H9 (cell line): ENCODE results near the gene QSOX2. TPM values are rescaled to one million over a fixed set of nuclear protein-coding genes. Genes with fewer than 3 reads are reported as not detected.

ENCODE experiments used
- DNase-seq: peaks from one replicate; pipeline ENCODE4 v3.0.0-alpha.2; 2017
- H2AFZ ChIP-seq: one replicate; pipeline ENCODE4 v1.6.1; 2013; ENCODE audit warnings: mild to moderate bottlenecking, low read length, control low read depth, moderate library complexity
- H2AK5ac ChIP-seq: 2 replicates; pipeline ENCODE4 v1.6.1; 2013; ENCODE audit warnings: low read length, control low read depth, mixed read lengths; ENCODE audit not compliant: insufficient read length
- H2BK120ac ChIP-seq: one replicate; pipeline ENCODE4 v1.6.1; 2013; ENCODE audit warnings: low read depth, mild to moderate bottlenecking, low read length, control low read depth, inconsistent platforms; ENCODE audit not compliant: poor library complexity, severe bottlenecking
- H2BK12ac ChIP-seq: 2 replicates; pipeline ENCODE4 v1.6.1; 2013; ENCODE audit warnings: low read length, control low read depth, mixed read lengths, low read depth; ENCODE audit not compliant: insufficient read length
- H2BK15ac ChIP-seq: 2 replicates; pipeline ENCODE4 v1.6.1; 2013; ENCODE audit warnings: low read depth, low read length, control low read depth
- H2BK20ac ChIP-seq: one replicate; pipeline ENCODE4 v1.6.1; 2013; ENCODE audit warnings: low read depth, mild to moderate bottlenecking, low read length, control low read depth, inconsistent platforms; ENCODE audit not compliant: poor library complexity, severe bottlenecking
- H2BK5ac ChIP-seq: 2 replicates; pipeline ENCODE4 v1.6.1; 2013; ENCODE audit warnings: low read length, control low read depth, mixed read lengths; ENCODE audit not compliant: insufficient read length
- H3K14ac ChIP-seq: 2 replicates; pipeline ENCODE4 v1.6.1; 2013; ENCODE audit warnings: low read length, control low read depth; ENCODE audit not compliant: insufficient read depth
- H3K18ac ChIP-seq: 2 replicates; pipeline ENCODE4 v1.6.1; 2013; ENCODE audit warnings: low read depth, mild to moderate bottlenecking, mixed read lengths, low read length, control low read depth; ENCODE audit not compliant: insufficient read length
- H3K23ac ChIP-seq: 2 replicates; pipeline ENCODE4 v1.6.1; 2013; ENCODE audit warnings: low read length, control low read depth, mixed read lengths, low read depth; ENCODE audit not compliant: insufficient read length
- H3K23me2 ChIP-seq: 2 replicates; pipeline ENCODE4 v1.6.1; 2013; ENCODE audit warnings: low read depth, mild to moderate bottlenecking, mixed read lengths, low read length, control low read depth; ENCODE audit not compliant: insufficient read length, poor library complexity, severe bottlenecking
- H3K27ac ChIP-seq: 2 replicates; pipeline ENCODE4 v1.5.1; 2013; ENCODE audit warnings: low read length, control low read depth, mixed read lengths, low read depth; ENCODE audit not compliant: insufficient read length
- H3K27me3 ChIP-seq: 2 replicates; pipeline ENCODE4 v1.6.1; 2013; ENCODE audit warnings: low read length, control low read depth, inconsistent platforms; ENCODE audit not compliant: insufficient read depth
- H3K4ac ChIP-seq: 2 replicates; pipeline ENCODE4 v1.6.1; 2013; ENCODE audit warnings: low read depth, mild to moderate bottlenecking, control low read depth, inconsistent platforms, low read length, moderate library complexity
- H3K4me1 ChIP-seq: 2 replicates; pipeline ENCODE4 v1.6.1; 2013; ENCODE audit warnings: low read length, control low read depth, inconsistent platforms; ENCODE audit not compliant: insufficient read depth
- H3K4me2 ChIP-seq: 2 replicates; pipeline ENCODE4 v1.6.1; 2013; ENCODE audit warnings: low read length, control low read depth, mixed read lengths; ENCODE audit not compliant: insufficient read length, insufficient read depth
- H3K56ac ChIP-seq: 2 replicates; pipeline ENCODE4 v1.6.1; 2013; ENCODE audit warnings: low read depth, mild to moderate bottlenecking, mixed read lengths, low read length, control low read depth; ENCODE audit not compliant: insufficient read length
- H3K79me1 ChIP-seq: 2 replicates; pipeline ENCODE4 v1.6.1; 2013; ENCODE audit warnings: low read depth, mild to moderate bottlenecking, moderate library complexity, low read length, control low read depth, inconsistent platforms; ENCODE audit not compliant: insufficient read depth, poor library complexity, severe bottlenecking
- H3K79me2 ChIP-seq: 2 replicates; pipeline ENCODE4 v1.6.1; 2013; ENCODE audit warnings: low read length, control low read depth, inconsistent platforms; ENCODE audit not compliant: insufficient read depth
- H3K9ac ChIP-seq: 2 replicates; pipeline ENCODE4 v1.6.1; 2013; ENCODE audit warnings: low read length, control low read depth, mixed read lengths; ENCODE audit not compliant: insufficient read length; ENCODE audit errors: extremely low read depth
- H3K9me3 ChIP-seq: one replicate; pipeline ENCODE4 v1.6.1; 2013; ENCODE audit warnings: low read depth, low read length, inconsistent platforms; ENCODE audit not compliant: control insufficient read depth
- H3T11ph ChIP-seq: one replicate; pipeline ENCODE4 v1.6.1; 2013; ENCODE audit warnings: mild to moderate bottlenecking, low read length, control low read depth, inconsistent platforms
- H4K20me1 ChIP-seq: one replicate; pipeline ENCODE4 v1.6.1; 2013; ENCODE audit not compliant: control insufficient read depth, insufficient read length, insufficient read depth
- H4K5ac ChIP-seq: 2 replicates; pipeline ENCODE4 v1.6.1; 2013; ENCODE audit warnings: low read depth, mild to moderate bottlenecking, mixed read lengths, low read length, control low read depth; ENCODE audit not compliant: insufficient read length
- H4K8ac ChIP-seq: replicated peaks from 2 replicates; pipeline ENCODE4 v1.6.1; 2013; ENCODE audit warnings: low read length, control low read depth, mixed read lengths, low read depth; ENCODE audit not compliant: insufficient read length
- H4K91ac ChIP-seq: 2 replicates; pipeline ENCODE4 v1.6.1; 2013; ENCODE audit warnings: low read depth, mild to moderate bottlenecking, moderate library complexity, mixed read lengths, low read length, control low read depth; ENCODE audit not compliant: insufficient read length
- H3K27ac Mint-ChIP-seq, 3 experiments: 2 replicates in 2 of 3; 3 replicates in 1 of 3; pipeline ENCODE4 v1.8.0; 2020 to 2021; ENCODE audit warnings: mixed read lengths in 3 of 3, mild to moderate bottlenecking in 1 of 3, moderate library complexity in 1 of 3
- H3K27me3 Mint-ChIP-seq: 2 replicates; pipeline ENCODE4 v1.8.0; 2021; ENCODE audit warnings: low read depth, mild to moderate bottlenecking, moderate library complexity, mixed read lengths
- H3K36me3 Mint-ChIP-seq, 3 experiments: 2 replicates in 2 of 3; 3 replicates in 1 of 3; pipeline ENCODE4 v1.8.0; 2020 to 2021; ENCODE audit warnings: low read depth in 3 of 3, mixed read lengths in 3 of 3; ENCODE audit not compliant: insufficient read depth in 1 of 3
- H3K4me1 Mint-ChIP-seq, 2 experiments: 2 replicates each; pipeline ENCODE4 v1.8.0; 2020; ENCODE audit warnings: mixed read lengths in 2 of 2
- H3K4me3 Mint-ChIP-seq, 2 experiments: 2 replicates in 1 of 2; 3 replicates in 1 of 2; pipeline ENCODE4 v1.8.0; 2020 to 2021; ENCODE audit warnings: mild to moderate bottlenecking in 2 of 2, mixed read lengths in 2 of 2, moderate library complexity in 1 of 2
- H3K9me3 Mint-ChIP-seq, 2 experiments: 2 replicates in 1 of 2; 3 replicates in 1 of 2; pipeline ENCODE4 v1.8.0; 2020; ENCODE audit warnings: mild to moderate bottlenecking in 2 of 2, mixed read lengths in 2 of 2, moderate library complexity in 1 of 2
- CTCF ChIP-seq: fragments of 200-600 bp; sonication (generic); conservative IDR thresholded peaks from 3 replicates; pipeline ENCODE4 v1.8.0; 2021; ENCODE audit warnings: antibody characterized with exemption, mild to moderate bottlenecking
- WGBS: extraction: QIAGEN DNeasy Blood & Tissue Kit; methylation state at CpG from one replicate; pipeline ENCODE4 v1.1.7; 2013; ENCODE audit warnings: missing lambda C conversion rate, low lambda C conversion rate, mixed read lengths; ENCODE audit not compliant: insufficient read length; ENCODE audit errors: extremely low coverage; 5-methylcytosine and 5-hydroxymethylcytosine counted together
- total RNA-seq: library from RNA; stranded (reverse); gene quantifications from 2 replicates; pipeline ENCODE4 v1.2.1, GENCODE V29; 2021

The QSOX2 gene
- total RNA-seq, 1 experiment from 2014 or later, result 25.8 TPM

GRCh38 chr9:136294437-136294836, 48.8 kb upstream of the QSOX2 start:
- WGBS, result no CpG with 5 or more reads among the region's 5 CpGs

More at GRCh38 chr9:136294437-136294836, 48.8 kb upstream of the QSOX2 start:
- no peak for TF ChIP-seq CTCF
- Histone ChIP-seq H2BK15ac (no peak overlapping the region), H3T11ph (no peak overlapping the region), H3K79me1 (no peaks in the 10 kb centered on the region), H3K18ac (no peak overlapping the region), H3K4ac (no peak overlapping the region), H3K23me2 (no peaks in the 10 kb centered on the region), H3K56ac (no peak overlapping the region), H2BK120ac (no peak overlapping the region), H3K9ac (no peak overlapping the region), H3K27ac (no peak overlapping the region), H3K14ac (no peak overlapping the region), H3K9me3 (peaks cover 12% of the 10 kb centered on the region), H2BK5ac (no peak overlapping the region), H3K79me2 (no peaks in the 10 kb centered on the region), H3K27me3 (no peaks in the 10 kb centered on the region), H2BK12ac (no peak overlapping the region), H3K4me1 (no peaks in the 10 kb centered on the region), H3K4me2 (no peak overlapping the region), H4K20me1 (no peaks in the 10 kb centered on the region), H3K23ac (no peak overlapping the region), H4K5ac (no peak overlapping the region), H4K8ac (no peak overlapping the region), H4K91ac (no peak overlapping the region), H2AFZ (no peak overlapping the region), H2BK20ac (no peak overlapping the region), H2AK5ac (no peak overlapping the region)
- Mint-ChIP-seq H3K27ac (no peak overlapping the region), H3K36me3 (no peaks in the 10 kb centered on the region), H3K4me1 (peaks cover 3% of the 10 kb centered on the region in 2 experiments; a peak in 3 of 4 replicates), H3K4me3 (no peak overlapping the region), H3K9me3 (no peaks in the 10 kb centered on the region), H3K27me3 (no peaks in the 10 kb centered on the region; the same call in 1 of the 2 replicates)
- no peak for DNase-seq
